Measurements from ENCODE around the gene ARHGEF10L.

ARHGEF10L gene

DNA sequence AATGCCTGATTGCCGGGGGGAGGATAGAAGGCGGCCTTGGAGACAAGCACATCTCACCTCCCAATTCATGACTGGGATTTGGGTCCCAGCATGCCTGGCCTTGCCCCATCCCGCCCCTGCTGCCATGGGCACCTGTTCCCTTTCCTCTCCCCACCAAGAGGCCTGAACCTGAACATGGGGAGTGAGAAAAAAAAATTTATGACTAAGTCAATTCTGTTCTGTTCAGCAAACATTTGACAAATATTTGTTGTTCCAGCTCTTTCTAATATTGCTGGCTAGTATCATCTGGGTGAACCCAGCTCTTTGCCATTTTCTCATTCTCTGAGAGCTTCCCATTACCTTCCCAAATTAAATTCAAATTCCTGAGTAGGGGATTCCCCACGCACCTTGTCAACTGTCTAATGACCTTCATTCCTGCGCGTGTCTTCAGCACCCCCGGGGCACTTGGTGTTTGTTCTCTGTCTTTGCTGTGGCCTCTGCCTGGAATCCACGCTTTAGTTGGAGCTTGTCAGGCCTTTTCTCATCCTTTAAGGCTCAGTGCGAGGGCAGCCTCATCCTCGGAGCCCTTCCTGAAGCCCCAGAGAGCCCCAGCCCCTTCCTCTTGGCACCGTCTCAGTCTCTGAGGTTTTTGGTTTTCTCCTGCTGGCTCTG is 42.8 kb downstream of the ARHGEF10L start:
- Histone ChIP-seq H3K4me3 (ENCODE audit: low read length) (no peak overlapping the region), H3K9me3 (ENCODE audit: control insufficient read depth, insufficient read depth, low read length) (no peaks in the 10 kb centered on the region), H4K20me1 (ENCODE audit: control insufficient read depth, insufficient read depth, low read depth, low read length) (no peaks in the 10 kb centered on the region), H3K79me2 (ENCODE audit: control insufficient read depth, low read length) (no peaks in the 10 kb centered on the region), H3K27ac (ENCODE audit: low read depth, low read length) (no peak overlapping the region), H3K9me2 (replicated peaks; ENCODE audit: control insufficient read depth, low read length) (no peaks in the 10 kb centered on the region), H3K27me3 (ENCODE audit: control insufficient read depth, low read length) (0 out of 2 replicates have a peak, but pooled peaks cover 3% of the 10 kb centered on the region), H3K36me3 (ENCODE audit: control insufficient read depth, low read length) (no peaks in the 10 kb centered on the region), H3F3A (ENCODE audit: control insufficient read depth, insufficient read depth) (no peaks in the 10 kb centered on the region), H3K4me1 (ENCODE audit: control insufficient read depth, low read length) (no peaks in the 10 kb centered on the region), H3K4me2 (ENCODE audit: low read length) (no peak overlapping the region)
- no peak for TF ChIP-seq EZH2phosphoT487 (IDR thresholded peaks at IDR 0.05; ENCODE audit: borderline replicate concordance, low read length)
- TF ChIP-seq, protein P1, sequence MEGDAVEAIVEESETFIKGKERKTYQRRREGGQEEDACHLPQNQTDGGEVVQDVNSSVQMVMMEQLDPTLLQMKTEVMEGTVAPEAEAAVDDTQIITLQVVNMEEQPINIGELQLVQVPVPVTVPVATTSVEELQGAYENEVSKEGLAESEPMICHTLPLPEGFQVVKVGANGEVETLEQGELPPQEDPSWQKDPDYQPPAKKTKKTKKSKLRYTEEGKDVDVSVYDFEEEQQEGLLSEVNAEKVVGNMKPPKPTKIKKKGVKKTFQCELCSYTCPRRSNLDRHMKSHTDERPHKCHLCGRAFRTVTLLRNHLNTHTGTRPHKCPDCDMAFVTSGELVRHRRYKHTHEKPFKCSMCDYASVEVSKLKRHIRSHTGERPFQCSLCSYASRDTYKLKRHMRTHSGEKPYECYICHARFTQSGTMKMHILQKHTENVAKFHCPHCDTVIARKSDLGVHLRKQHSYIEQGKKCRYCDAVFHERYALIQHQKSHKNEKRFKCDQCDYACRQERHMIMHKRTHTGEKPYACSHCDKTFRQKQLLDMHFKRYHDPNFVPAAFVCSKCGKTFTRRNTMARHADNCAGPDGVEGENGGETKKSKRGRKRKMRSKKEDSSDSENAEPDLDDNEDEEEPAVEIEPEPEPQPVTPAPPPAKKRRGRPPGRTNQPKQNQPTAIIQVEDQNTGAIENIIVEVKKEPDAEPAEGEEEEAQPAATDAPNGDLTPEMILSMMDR (IDR thresholded peaks at IDR 0.05; ENCODE audit: low read depth, low read length, poor library complexity, severe bottlenecking) = no peak

DNA sequence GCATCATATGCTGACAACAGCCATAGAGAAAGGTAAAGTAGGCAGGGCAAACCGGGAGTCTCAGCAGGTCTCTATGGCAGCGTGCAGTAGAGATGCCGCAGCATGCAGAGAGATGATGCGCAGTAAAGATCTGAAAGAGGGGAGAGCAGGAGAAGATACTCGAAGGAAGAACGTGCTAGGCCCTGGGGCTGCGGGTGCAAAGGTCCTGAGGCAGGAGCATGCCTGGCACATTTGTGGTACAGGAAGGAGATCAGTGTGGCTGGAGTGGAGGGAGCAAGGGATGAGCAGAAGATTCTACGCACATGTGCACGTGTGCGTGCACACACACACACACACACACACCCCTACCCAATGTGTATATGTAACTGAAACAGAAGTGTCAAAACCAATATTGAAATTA is 45.0 kb downstream of the ARHGEF10L start:
- Histone ChIP-seq H3K36me3 (ENCODE audit: control insufficient read depth, low read length) (no peaks in the 10 kb centered on the region), H3K4me2 (ENCODE audit: low read length) (no peak overlapping the region), H3K27ac (ENCODE audit: low read depth, low read length) (no peak overlapping the region), H3K4me3 (ENCODE audit: low read length) (no peak overlapping the region), H3K9me3 (ENCODE audit: control insufficient read depth, insufficient read depth, low read length) (no peaks in the 10 kb centered on the region), H3K27me3 (ENCODE audit: control insufficient read depth, low read length) (0 out of 2 replicates have a peak, but pooled peaks cover 3% of the 10 kb centered on the region), H3K9me2 (replicated peaks; ENCODE audit: control insufficient read depth, low read length) (no peaks in the 10 kb centered on the region), H3K4me1 (ENCODE audit: control insufficient read depth, low read length) (no peaks in the 10 kb centered on the region), H3K79me2 (ENCODE audit: control insufficient read depth, low read length) (no peaks in the 10 kb centered on the region), H3F3A (ENCODE audit: control insufficient read depth, insufficient read depth) (no peaks in the 10 kb centered on the region), H4K20me1 (ENCODE audit: control insufficient read depth, insufficient read depth, low read depth, low read length) (no peaks in the 10 kb centered on the region)
- TF ChIP-seq, protein P1 (IDR thresholded peaks at IDR 0.05; ENCODE audit: low read depth, low read length, poor library complexity, severe bottlenecking) = no peak
- TF ChIP-seq EZH2phosphoT487 (IDR thresholded peaks at IDR 0.05; ENCODE audit: borderline replicate concordance, low read length) = no peak

DNA sequence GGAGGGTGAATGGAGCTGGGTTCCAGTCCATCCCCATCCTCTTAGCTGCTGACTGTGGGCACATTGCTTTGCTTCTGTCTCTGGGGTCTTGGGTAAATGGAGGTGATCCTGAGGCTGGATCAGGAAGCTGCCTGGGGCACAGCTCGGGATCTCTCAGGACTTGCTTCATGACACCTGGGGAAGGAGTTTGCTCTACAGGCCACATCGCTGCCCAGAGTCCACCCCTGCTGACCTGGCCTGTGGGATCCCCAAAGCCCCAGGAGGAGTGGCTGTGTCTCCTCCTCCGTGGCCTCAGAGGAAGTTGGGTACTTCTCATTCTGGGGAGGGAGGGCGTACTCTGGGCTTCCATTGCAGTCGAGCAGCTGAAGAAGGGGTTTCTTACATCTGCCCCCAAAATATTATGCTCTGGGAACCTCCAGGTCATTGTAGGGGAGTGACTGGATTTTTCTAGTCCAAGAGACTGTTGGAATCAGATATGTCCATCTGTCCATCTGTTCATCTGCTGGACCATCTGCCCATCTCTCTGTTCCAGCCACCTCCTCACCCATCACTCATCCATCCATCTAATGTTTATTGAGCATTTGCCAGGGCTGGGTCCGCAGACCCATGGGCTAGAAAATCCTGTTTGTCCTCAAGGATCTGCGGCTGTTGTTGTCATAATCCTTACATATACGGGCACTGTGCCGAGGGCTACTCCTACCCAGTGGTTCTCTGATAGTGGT is 45.9 kb downstream of the ARHGEF10L start:
- TF ChIP-seq, protein P1 (IDR thresholded peaks at IDR 0.05; ENCODE audit: low read depth, low read length, poor library complexity, severe bottlenecking) = no peak
- no peak for TF ChIP-seq EZH2phosphoT487 (IDR thresholded peaks at IDR 0.05; ENCODE audit: borderline replicate concordance, low read length)
- no peaks in the 10 kb centered on the region for H4K20me1 ChIP-seq (ENCODE audit: control insufficient read depth, insufficient read depth, low read depth, low read length)
- H3K27ac ChIP-seq (ENCODE audit: low read depth, low read length) = no peak overlapping the region
- no peaks in the 10 kb centered on the region for H3K9me3 ChIP-seq (ENCODE audit: control insufficient read depth, insufficient read depth, low read length)
- no peaks in the 10 kb centered on the region for H3F3A ChIP-seq (ENCODE audit: control insufficient read depth, insufficient read depth)
- no peaks in the 10 kb centered on the region for H3K4me1 ChIP-seq (ENCODE audit: control insufficient read depth, low read length)
- H3K4me2 ChIP-seq (ENCODE audit: low read length) = no peak overlapping the region
- 0 out of 2 replicates have a peak, but pooled peaks cover 3% of the 10 kb centered on the region for H3K27me3 ChIP-seq (ENCODE audit: control insufficient read depth, low read length)
- H3K9me2 ChIP-seq (replicated peaks; ENCODE audit: control insufficient read depth, low read length) = no peaks in the 10 kb centered on the region
- no peaks in the 10 kb centered on the region for H3K36me3 ChIP-seq (ENCODE audit: control insufficient read depth, low read length)
- no peaks in the 10 kb centered on the region for H3K79me2 ChIP-seq (ENCODE audit: control insufficient read depth, low read length)
- no peak overlapping the region for H3K4me3 ChIP-seq (ENCODE audit: low read length)

Data from DOHH2 (cell line).